HG03280 (cell line): ENCODE results near the gene SIX3.

Experiments
- ATAC-seq: cut with Tn5 transposase; IDR thresholded peaks from one replicate; pipeline ENCODE4 v1.9.1; 2021; ENCODE audit warnings: mild to moderate bottlenecking, moderate library complexity; ENCODE audit not compliant: unreplicated experiment

SIX3 gene

GRCh38 chr2:44954889-44955592, 13.5 kb downstream of the SIX3 start:
- ATAC-seq = no peak

DNA sequence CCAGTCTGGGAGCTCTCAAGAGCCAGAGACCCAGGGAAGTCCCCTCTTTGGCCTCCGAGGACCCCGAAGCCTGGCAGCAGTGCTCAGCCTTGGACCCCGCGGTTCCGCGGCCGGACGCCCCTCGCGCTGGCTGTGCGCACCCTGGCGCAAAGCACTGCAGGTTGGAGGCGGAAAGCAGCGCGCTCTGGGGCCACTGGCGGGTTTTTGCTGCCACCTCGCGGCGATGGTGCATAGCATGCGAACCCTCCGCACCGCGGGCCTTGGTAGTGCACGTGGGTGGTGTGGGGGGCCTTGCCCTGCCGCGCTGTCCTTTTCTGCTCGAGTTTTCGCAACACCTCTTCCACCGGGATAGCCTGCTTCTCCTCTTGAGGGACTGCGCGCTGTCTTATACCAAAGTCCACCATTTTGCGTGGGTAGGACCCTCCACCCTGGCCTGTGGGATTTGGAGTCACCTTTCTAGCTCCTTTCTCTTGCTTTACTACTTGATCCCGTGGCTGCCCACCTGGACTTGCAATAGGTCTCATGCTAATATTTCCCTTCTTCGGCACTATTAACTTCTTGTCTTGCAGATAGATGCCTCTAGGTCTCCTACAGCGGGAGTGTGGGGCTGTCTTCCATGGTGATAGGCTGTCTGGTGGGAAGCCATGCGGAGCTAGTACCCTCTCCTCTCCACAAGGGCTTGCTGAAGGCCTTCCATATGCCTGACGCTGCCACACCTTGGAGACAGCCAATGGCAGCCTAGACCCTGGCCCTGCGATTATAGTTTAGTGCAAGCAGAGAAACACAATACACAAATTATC, 14.3 kb downstream of the SIX3 start:
- peak; percentile 75 for ATAC-seq

DNA sequence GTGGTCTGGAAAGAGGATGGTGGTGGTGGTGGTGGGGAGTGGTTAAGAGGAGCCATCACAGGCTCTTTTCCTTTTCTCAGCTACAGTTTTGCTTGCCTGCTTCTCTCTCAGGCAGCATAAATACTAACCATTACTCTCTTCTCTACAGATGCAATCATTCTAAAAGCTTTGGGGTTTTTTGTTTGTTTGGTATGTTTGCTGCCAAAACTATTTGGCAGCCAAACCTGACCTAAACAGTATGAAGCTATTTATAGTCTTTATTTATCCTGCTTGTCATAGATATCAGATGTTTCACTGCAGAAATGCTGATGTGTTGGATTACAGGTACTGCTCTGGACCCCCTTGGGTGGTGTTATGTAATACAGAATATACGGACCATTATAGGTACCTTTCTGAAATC, 15.3 kb downstream of the SIX3 start:
- ATAC-seq = no peak

- ATAC-seq = no peak
These were observed 16.3 kb downstream of the SIX3 start for GRCh38 chr2:44957656-44958327.

- ATAC-seq = no peak
These were observed 18.4 kb downstream of the SIX3 start for GRCh38 chr2:44959855-44960254.

DNA sequence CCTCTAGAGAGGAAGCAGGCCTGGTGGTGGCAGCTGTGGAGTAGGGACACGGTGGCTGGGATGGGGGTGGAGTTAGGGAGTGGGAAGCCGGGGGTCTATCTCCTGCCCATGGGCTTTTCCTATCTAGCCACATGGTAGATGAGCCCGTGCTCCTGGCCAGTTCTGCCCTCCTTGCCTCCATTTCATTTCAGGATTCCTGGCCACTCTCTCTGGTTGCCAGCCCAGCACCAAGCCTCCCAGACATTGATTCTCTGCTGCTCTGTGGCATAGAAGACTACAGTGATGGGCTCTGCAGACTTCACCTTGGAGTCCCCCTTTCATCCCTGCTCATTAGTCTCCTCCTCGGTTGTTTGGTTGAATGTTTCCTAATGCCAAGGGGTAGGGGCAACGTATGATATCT, 19.4 kb downstream of the SIX3 start:
- no peak for ATAC-seq

DNA sequence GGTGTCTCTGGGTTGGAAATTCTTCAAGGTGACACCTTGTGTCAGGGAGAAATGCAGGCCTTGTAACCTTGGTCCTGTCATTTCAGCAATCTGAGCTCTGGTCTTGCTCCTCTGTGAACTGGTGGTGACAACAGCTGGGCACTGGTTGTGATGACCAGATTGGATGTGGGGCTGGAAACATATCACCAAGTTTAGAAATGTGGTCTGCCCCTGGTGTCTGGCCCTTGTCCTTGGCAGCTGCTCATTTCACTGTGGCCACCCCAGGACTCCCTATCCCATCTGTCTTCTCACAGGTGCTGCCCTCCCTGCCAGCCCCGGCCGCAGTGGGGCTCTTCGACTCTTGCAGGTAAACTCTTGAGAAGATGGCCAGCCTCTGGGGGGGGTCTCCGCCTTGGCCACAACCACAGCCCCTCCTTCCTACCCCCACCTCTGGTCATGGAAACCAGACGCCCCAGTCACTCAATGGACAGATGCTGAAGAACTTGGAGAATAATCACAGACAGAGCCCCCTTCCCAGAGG, 20.7 kb downstream of the SIX3 start:
- ATAC-seq = no peak

- no peak for ATAC-seq
These were observed 23.3 kb downstream of the SIX3 start for GRCh38 chr2:44964752-44965236.

DNA sequence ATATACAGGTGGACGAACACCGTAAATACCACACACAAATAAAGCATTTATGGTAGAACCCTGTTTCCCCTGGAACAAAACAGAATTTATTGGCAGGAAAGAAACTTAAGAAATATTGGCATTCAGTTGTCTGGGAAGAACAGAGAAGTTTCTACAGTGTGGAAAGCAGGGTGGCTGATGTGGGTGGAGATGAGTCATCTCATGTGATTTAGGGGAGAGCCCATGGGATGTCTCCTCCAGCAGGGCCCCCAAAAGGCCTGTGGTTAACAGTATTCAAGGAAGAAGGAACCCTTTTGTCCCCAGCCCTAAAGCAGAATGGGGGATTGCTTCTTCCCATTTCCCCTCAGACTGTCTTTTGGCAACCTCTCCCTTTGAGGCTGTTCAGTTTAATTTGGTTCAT, 24.2 kb downstream of the SIX3 start:
- ATAC-seq = no peak

DNA sequence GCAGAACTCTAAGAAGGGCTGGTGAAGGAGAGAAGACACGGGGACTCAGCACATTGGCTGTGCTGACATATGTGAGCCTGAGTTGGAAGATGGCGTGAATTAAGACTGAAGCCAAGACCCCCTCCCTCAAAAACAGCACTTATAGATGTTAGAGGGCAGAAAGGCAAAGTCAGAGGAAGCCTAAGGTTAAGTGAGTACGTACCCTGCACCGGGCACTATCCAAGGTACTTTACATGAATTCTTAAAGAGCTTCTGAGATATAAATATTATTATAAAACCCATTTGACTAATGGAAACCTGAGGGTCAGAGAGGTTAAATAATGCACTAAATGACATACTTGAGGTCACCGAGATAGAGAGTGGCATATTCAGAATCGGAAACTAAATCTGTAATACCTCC, 25.6 kb downstream of the SIX3 start:
- ATAC-seq = no peak

DNA sequence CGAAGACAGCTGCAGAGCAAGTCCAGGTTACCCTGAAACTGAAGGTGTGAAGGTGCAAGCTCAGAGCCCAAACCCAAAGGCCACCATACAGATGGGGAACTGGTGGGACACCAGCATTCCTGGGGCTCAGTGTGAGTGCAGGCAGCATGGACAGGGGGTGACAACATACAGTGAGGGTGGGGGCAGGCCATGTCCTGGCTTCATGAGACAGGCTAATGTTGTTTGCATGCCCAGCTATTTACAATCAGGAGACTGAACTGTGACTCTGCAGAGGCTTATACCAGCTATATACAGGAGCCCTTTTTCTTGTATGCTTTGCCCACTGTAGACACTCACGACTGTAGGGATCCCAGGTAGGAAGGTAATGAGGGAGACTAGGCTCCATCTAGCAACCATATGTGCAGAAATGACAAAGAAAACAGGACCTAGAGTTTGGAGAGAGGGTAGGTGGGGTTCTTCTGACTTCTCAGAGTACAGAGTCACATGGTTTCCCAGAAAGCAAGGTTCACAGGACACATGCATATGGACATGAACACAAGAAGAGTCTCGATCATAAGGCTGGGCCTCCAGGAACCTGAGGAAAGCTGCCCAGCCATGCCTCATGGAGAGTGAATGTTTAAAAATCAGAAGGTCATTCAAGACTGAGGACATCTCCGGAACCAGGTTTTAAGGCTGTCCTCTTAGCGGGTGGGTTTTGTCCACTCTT, 26.4 kb downstream of the SIX3 start:
- no peak for ATAC-seq

GRCh38 chr2:44969936-44970335, 28.4 kb downstream of the SIX3 start:
- ATAC-seq = no peak

DNA sequence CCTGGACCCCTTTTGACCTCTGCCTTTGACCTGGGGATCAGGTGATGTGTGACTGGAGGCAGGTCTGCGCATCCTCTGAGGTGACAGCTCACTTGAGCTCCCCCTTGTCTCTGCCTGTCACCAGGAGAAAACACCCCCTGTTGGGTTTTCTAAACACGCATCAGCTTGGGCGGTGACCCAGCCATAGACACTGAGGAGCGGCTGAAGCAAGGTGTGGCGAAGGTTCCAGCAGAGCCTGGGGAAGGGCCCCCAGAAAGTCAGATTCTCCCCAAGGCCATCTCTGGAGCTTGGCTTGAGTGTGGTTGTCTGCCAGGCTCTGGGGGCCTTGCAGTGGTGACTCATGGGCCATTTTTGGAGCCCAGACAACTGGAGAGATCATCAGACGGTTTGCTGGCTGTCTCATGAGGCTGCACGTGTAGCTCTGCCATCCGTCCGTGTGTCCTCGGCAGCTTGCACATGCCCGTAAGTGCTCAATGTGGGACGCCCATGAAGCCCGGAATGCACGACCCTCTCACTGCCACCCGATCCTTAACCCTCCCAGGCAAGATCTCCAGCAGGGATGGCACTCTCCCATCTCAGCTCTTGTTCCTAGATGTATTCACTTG, 29.4 kb downstream of the SIX3 start:
- ATAC-seq = no peak

DNA sequence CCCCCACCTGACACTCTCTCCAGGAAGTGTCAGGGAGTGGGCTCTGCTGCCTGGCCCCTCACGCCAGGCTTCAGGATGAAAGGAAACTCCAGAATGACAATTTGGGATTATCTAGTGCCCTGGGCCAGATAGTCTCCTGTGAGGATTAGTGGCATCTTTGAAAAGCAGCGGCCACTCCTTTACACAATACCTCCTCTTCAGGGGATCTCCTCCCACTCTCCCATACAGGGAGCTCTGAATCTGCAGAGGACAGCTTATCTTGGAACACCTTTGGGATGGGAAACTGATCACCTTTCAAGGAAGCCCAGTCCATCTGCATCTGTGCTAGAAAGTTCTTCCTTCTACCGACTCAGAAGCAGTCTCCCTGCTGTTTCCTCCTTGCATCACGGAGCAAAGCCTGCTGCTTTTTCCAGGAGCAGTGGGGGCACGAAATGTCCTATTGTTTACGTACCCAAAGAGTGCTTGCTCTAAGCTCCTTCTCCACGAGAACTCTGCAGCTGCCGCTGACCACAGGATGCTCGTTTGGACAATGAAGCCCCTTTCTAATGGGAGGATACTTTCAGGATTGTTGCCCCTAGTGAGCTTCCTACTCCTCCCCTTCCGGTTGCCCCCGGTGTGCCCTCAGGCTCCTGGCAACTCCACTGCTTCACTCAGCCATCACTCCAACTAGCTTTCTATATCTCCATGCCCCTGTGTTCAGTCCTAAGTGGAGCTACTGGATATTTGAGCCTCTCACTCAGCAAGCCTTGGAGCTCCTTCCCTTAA, 31.5 kb downstream of the SIX3 start:
- no peak for ATAC-seq

GRCh38 chr2:44974064-44974715, 32.7 kb downstream of the SIX3 start:
- ATAC-seq = no peak

DNA sequence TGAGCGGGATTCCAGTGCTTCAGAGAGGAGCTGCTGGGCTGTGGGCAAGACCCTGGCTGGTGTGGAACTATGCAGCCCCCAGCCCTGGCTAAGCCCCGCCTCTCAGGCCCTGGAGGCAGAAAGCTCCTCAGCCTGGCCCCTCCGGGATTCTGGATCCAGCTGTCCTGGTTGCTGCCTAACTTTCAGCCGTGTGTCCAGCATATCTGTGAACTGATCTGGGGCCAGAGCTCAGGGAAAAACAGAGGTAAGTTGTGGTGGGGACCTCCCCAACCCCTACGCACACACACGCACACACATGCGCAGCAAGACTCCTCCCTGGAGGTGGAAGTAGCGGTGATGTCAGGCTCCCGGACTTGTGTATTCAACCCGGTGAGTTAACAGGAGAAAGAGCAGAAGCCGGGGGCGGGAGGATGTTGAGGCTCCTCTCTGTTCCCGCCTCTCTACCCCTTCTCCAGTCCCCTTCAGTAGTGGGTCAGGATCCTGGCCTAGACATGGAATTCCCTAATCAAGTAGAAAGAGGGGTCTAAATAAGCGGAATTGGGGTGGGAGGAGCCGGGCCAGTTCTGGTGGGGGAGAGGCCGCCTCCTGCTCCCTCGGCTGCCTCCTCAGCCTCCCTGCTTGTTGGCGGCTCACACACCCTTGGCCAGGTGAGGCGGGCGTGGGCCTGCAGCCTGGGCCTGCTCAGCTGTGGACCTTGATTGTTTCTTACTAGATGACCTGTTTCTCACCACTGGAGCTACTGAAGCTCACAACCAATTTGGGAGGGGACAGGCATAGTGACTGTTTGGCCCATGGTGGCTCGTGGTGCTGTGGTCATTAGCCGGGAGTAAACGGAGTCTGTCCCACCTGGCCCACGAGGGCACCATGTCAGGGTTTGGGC, 34.3 kb downstream of the SIX3 start:
- ATAC-seq = no peak

DNA sequence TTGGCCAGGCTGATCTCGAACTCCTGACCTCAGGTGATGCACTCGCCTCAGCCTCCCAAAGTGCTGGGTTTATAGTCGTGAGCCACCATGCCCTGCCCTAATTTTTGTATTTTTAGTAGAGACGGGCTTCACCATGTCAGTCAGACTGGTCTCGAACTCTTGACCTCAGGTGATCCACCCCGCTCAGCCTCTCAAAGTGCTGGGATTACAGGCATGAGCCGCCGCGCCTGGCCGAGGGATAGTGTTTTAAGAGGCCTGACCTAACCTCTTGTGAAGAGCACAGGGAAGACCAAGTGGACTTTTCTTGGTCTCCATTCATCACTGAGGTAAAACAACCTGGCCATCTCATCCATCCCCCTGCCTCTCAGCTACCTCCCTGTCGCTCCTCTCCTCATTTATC, 38.1 kb downstream of the SIX3 start:
- ATAC-seq = no peak
